SK-N-SH (cell line): Measurements from ENCODE around the gene TLR3.

Experiments
- CHD2 ChIP-seq: fragments of 150-350 bp; IDR thresholded peaks from 2 replicates; pipeline ENCODE4 v1.6.1; 2018; ENCODE audit warnings: low read length; ENCODE audit not compliant: partially characterized antibody
- EP300 ChIP-seq, 2 experiments: IDR thresholded peaks; 2 replicates each; pipeline versions ENCODE4 v1.4.0 to v1.6.1; 2012; ENCODE audit warnings: borderline replicate concordance in 1 of 2, low read depth in 1 of 2, low read length in 1 of 2
- FOXM1 ChIP-seq: IDR thresholded peaks from 2 replicates; pipeline ENCODE4 v1.4.0; 2012; ENCODE audit warnings: low read depth, mild to moderate bottlenecking
- TF ChIP-seq, protein P1 (sequence below): fragments of 150-350 bp; IDR thresholded peaks from 2 replicates; pipeline ENCODE4 v1.6.1; 2017; ENCODE audit warnings: antibody characterized with exemption, low read length, low read depth, borderline replicate concordance
- TF ChIP-seq, protein P2 (sequence below): fragments of 200-600 bp; sonication (generic); IDR thresholded peaks from 2 replicates; pipeline ENCODE4 v1.6.1; 2017; ENCODE audit warnings: antibody characterized with exemption, mild to moderate bottlenecking, moderate library complexity
- TF ChIP-seq, protein P3 (sequence below): IDR thresholded peaks from 2 replicates; pipeline ENCODE4 v1.4.0; 2012; ENCODE audit warnings: low read depth, borderline replicate concordance

GRCh38 chr4:186078981-186079638, 10.2 kb downstream of the TLR3 start:
- no peak for TF ChIP-seq EP300 (IDR thresholded peaks at IDR 0.05; ENCODE audit: borderline replicate concordance in 1 of 2, low read depth in 1 of 2, low read length in 1 of 2)
- TF ChIP-seq, protein P1, sequence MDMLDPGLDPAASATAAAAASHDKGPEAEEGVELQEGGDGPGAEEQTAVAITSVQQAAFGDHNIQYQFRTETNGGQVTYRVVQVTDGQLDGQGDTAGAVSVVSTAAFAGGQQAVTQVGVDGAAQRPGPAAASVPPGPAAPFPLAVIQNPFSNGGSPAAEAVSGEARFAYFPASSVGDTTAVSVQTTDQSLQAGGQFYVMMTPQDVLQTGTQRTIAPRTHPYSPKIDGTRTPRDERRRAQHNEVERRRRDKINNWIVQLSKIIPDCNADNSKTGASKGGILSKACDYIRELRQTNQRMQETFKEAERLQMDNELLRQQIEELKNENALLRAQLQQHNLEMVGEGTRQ: no peak
- TF ChIP-seq, protein P2, sequence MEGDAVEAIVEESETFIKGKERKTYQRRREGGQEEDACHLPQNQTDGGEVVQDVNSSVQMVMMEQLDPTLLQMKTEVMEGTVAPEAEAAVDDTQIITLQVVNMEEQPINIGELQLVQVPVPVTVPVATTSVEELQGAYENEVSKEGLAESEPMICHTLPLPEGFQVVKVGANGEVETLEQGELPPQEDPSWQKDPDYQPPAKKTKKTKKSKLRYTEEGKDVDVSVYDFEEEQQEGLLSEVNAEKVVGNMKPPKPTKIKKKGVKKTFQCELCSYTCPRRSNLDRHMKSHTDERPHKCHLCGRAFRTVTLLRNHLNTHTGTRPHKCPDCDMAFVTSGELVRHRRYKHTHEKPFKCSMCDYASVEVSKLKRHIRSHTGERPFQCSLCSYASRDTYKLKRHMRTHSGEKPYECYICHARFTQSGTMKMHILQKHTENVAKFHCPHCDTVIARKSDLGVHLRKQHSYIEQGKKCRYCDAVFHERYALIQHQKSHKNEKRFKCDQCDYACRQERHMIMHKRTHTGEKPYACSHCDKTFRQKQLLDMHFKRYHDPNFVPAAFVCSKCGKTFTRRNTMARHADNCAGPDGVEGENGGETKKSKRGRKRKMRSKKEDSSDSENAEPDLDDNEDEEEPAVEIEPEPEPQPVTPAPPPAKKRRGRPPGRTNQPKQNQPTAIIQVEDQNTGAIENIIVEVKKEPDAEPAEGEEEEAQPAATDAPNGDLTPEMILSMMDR: no peak
- TF ChIP-seq, protein P3, sequence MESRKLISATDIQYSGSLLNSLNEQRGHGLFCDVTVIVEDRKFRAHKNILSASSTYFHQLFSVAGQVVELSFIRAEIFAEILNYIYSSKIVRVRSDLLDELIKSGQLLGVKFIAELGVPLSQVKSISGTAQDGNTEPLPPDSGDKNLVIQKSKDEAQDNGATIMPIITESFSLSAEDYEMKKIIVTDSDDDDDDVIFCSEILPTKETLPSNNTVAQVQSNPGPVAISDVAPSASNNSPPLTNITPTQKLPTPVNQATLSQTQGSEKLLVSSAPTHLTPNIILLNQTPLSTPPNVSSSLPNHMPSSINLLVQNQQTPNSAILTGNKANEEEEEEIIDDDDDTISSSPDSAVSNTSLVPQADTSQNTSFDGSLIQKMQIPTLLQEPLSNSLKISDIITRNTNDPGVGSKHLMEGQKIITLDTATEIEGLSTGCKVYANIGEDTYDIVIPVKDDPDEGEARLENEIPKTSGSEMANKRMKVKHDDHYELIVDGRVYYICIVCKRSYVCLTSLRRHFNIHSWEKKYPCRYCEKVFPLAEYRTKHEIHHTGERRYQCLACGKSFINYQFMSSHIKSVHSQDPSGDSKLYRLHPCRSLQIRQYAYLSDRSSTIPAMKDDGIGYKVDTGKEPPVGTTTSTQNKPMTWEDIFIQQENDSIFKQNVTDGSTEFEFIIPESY: no peak
- TF ChIP-seq FOXM1: no peak
- no peak for TF ChIP-seq CHD2
